Gastroesophageal sphincter (tissue), 3 donors: Measurements from ENCODE around the gene CBLL1.

Experiments
- CTCF ChIP-seq, 4 experiments: fragments of 200-600 bp in 2 of 4; fragments of 450-650 bp in 2 of 4; sonication (generic) in 1 of 4; IDR thresholded peaks; one replicate each; pipeline ENCODE4 v1.5.1; 2017 to 2019; ENCODE audit warnings: antibody characterized with exemption in 4 of 4, mild to moderate bottlenecking in 2 of 4, moderate library complexity in 2 of 4
- POLR2AphosphoS5 ChIP-seq: sonication (generic); formaldehyde crosslinking; IDR thresholded peaks from one replicate; pipeline ENCODE4 v1.6.1; 2017; ENCODE audit warnings: antibody characterized with exemption

DNA sequence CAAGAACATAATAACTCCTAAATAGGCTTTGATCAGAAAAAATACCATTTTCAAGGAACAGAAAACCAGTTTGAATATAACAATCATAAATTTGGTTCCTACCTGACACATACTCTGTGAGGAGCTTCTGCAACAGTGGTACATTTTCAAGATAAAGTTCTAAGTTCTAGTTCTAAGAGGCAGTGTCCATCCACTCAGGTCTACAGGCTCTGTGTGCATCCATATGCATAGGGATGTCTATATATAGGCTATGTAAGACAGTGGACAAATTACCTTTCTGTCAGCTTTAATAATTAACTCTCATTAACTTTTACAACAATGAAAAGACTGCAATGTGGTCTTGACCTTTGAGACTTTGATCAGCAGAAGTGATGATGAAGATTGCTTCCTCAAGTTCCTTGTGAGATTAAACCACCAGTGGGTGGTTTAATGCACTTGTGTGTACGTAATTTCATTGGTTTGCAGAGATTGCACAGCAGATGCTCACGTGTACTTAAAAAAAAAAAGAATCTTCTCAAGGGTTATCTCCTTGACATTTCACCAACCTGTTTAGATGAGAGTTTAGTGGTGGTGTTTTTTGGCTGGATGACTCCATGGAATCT, 59.2 kb downstream of the CBLL1 start, which contains the start of gene SLC26A3:
- TF ChIP-seq CTCF (IDR thresholded peaks at IDR 0.05) (no peak), POLR2AphosphoS5 (no peak)
